ENCODE data around the gene METTL4.

GRCh38 chr18:2529154-2529553, 42.2 kb downstream of the METTL4 start:
- TF ChIP-seq, protein P1, sequence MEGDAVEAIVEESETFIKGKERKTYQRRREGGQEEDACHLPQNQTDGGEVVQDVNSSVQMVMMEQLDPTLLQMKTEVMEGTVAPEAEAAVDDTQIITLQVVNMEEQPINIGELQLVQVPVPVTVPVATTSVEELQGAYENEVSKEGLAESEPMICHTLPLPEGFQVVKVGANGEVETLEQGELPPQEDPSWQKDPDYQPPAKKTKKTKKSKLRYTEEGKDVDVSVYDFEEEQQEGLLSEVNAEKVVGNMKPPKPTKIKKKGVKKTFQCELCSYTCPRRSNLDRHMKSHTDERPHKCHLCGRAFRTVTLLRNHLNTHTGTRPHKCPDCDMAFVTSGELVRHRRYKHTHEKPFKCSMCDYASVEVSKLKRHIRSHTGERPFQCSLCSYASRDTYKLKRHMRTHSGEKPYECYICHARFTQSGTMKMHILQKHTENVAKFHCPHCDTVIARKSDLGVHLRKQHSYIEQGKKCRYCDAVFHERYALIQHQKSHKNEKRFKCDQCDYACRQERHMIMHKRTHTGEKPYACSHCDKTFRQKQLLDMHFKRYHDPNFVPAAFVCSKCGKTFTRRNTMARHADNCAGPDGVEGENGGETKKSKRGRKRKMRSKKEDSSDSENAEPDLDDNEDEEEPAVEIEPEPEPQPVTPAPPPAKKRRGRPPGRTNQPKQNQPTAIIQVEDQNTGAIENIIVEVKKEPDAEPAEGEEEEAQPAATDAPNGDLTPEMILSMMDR (IDR thresholded peaks at IDR 0.05 in 2 of 3, conservative IDR thresholded peaks at IDR 0.05 in 1 of 3; ENCODE audit: borderline replicate concordance in 1 of 3, insufficient read depth in 1 of 3, low read depth in 2 of 3, low read length in 2 of 3) = no peak
- no peak for TF ChIP-seq POLR2AphosphoS5 (IDR thresholded peaks at IDR 0.05; ENCODE audit: low read depth, low read length)
- no peak for TF ChIP-seq EZH2 (IDR thresholded peaks at IDR 0.05)
- no peak for TF ChIP-seq FOSL1 (IDR thresholded peaks at IDR 0.05; ENCODE audit: low read depth)
- no peak for TF ChIP-seq CEBPB (IDR thresholded peaks at IDR 0.05; ENCODE audit: low read depth)
